ENCODE data around the gene FYCO1.

FYCO1 gene

DNA sequence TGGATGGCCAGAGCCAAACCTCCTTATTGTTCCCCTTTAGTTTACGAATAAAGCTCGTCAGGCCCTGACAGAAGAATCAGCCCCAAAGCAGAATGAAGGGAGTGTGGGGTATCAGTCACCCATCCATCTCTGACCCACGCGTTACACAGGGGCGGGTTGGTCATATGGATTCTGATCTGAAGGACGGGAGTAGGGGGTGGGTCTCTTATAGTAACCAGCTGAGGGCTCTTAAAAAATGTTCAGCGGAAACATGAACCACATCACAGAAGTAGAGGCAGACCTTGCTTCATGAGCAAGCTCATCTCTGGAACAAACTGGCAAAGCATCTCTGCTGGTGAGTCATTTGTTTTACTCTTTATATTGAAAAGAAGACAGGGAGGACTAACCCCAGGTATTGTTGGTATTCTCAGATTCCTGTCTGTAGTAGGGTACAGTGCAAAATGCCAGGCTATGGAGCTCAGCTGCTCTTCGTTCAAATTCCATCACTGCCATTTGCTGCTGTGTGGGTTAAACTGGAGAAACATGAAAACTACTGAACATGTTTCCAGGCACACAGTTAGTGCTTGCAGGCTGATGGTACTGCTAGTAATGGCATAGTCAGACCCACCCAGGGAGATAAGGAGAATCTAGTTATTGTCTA, 52.3 kb downstream of the FYCO1 start, which contains the start of gene CXCR6:
CXCR6 (plus strand) TSS at position 258 of the 640 bp plus-strand sequence. CDS start 3,018 bp downstream, outside the sequence.
- DNase-seq (ENCODE audit: low read depth), result no peak

DNA sequence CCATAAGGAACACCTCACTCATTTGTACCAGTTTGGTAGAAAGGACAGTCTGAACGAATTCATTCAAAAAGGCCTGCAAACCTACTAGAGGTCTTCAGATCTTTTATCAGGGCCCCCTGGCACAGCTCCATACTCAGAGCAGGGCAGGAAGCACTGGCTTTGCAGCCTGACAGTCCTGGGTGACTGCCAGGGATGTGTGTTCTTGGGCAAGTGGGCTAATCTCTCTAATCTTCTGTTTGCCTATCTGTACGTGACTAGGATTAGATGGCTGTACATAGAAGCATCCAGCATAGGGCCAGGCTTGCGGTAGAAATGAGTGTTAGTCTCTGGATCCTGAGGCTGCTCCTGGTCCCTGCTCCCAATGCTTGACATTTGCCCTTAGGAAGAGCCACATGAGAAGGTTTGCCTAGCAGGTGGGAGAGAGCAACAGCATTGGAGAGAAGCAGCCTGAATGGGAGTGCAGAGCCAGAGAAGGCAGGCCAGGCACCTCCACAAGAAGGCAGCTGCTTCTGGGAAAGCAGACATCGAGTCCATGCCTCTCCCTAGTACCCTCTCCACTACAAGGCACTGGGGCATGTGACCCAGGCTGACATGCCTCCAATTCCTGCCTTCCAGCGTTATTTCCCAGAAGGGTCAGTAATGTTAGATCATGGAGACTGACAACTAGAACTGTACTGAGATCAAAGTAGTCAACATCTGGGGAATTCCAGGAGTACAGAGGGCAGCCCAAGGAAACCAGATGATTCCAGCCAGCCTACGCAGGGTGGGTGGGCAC, 53.4 kb downstream of the FYCO1 start:
- DNase-seq (ENCODE audit: low read depth), result no peak

DNA sequence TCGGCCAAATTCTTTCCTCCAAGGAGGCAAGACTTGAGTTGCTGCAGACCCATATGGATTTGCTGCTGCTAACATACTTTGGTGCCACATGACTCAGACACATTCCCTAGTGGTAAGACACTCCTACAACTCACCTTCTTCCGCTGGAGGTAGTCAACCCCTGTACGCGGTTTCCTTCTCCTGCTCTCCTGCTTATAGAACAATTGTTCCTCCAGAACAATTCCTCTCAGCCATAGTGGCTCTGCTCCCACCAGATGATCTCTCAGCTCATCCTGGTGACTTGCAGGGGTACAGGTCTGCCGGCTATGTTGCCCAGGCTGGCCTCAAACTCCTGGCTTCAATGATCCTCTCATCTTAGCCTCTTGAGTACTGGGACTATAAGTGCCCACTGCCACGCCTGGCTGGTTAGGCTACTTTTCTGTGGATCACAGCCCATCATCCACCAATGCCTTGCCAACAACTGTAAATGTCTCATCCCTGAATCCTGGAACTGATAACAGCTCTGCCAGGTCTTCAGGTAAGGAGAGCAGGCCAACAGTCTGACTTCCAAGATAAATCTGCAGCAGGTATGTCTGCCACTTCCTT, 54.8 kb downstream of the FYCO1 start:
- no peak for DNase-seq (ENCODE audit: low read depth)

DNA sequence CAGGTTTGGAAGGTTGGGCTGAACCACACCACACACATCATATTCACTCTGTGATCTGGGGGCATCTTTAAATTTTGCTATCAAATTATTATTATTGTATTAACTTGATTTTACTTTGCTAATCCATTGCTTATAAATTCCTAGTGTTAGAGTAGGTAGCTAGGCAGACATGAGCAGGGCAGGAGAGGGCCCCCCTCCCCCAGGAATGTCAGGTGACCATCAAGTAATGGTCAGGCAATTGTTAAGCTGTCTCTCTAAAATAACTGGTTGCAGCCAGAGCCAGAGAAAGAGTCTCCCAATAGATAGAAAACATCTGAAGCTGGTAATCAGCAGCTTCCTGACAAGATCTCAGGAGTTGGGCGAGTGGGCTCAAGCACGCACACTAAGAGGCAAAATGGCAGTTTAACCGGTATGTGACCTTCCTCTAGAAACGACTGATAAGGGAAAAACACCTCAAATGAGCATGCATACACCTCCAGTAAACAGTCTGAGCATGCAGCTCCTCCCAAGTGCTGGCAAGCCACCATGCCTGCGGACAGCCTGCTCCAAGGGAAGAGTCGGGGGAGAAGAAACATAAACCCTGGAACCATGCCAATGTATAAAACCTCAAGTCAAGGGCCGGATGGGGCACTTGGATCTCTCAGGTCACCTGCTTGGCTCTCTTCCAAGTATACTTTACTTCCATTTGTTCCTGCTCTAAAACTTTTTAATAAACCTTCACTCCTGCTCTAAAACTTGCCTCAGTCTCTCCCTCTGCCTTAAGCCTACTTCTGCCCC, 55.4 kb downstream of the FYCO1 start:
- DNase-seq (ENCODE audit: low read depth), result no peak

DNA sequence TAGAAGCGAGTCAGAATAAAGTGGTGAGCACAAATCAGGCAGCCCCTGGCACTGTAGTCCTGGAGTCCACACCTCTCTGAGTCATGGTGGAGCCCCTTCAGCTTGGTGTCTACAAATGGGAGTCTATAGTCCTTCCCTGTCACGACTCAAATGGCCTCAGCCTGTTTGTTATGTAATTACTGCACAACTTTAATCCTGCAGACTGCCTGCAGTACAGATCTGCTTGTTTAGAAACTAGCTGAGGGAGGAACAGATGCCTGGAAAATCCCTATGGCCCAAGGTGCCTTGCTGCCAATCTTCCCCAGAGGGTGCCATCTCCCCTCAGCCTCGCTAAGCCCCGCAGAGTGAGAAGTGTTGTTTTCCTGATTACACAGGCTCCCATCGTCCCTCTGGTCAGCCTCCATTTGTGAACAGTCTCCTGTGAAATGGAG, 56.3 kb downstream of the FYCO1 start:
- DNase-seq (ENCODE audit: low read depth), result no peak

DNA sequence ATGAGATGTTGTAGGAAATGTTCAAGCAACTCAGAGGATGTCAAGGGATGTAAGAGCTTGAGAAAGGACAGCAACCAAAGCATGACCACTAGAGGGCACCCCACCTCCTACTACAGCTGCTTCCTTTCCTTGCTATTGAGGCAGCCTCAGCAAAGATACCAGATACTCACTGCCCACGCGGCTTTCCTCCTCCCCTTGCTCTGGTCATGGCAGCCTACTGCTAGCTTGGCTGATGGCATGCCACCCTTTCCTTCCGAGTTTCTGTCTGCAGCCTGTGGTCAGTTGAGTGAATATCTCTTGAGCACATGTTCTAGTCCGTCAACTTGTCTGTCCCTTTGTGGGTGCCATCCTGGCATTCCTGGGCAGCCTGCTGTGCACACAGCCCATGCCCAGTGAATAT, 56.8 kb downstream of the FYCO1 start:
- peak; percentile 71 for DNase-seq (ENCODE audit: low read depth)

DNA sequence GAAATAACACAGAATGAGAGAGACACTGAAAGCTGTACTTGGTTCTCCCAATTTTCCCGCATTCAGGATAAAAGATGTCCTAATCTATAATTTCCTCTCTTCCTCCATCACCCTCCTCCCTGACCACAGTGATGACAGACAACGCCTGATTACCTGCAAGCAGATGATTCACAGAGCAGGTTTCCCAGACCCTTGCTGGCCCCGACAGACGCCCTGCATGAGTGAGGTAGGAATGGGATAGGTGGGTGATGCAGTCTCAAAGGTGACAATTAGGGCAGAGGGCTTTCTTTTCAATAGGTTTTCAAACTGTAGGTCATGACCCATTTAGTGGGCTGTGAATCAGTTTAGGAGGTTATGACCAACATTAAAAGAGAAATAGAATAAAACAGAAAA, 57.6 kb downstream of the FYCO1 start:
- DNase-seq (ENCODE audit: low read depth), result no peak

DNA sequence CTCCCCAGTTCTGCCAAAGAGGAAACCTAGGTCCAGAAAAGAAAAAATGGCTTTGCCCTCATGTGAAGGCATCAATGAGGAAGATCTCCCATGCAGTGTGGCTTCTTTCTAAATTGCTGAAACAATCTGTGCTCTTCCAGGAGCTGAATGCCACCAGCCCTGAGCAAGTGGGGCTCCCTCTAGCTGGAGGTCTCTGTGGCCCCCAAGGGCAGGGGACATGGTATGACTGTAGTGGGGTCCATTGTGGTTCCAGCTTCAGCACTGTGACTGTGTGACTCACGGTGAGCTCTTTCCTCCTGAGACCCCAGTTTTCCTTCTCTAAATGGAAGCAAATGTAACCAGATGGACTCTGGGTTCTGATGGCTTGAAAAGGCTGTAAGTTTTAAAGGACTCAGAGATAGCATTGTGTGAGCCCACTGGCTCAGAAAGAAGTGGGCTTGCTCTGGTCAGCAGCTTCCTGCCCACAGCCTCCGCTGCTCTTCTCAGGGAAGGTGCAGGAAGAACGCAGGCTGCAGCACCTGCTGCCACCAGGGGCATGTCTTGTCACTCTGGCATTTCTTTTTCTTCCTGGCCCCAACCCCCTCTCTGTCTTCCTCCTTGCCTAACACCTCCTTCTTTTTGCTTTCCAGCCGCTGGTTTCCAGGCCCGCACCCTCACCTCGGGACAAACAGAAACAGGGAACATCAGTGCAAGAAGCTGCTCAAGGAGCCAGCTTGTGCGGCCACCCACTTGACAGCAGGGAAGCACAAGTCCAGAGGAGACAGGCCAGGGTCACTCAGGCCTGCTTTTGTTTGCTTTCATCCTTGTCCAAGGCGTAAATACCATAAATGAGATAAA, 58.2 kb downstream of the FYCO1 start:
- no peak for DNase-seq (ENCODE audit: low read depth)

DNA sequence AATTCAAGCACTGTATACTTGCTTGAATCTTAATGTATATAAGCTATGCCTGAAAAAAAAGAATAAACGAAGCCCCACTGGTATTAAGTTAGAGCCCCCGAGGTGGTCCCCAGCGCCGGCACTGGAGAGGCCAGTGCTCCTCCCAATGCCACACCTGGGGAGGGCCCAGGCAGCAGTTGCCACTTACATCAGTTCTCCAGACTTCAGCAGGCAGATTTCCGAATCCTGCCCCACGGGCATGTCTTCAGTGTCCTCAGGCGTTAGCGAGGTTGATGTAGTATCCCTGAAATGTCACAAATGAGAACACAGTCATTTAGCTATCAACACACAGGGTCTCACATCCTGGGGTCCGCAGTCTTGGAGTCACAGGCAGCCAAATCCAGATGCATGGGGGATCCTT, 59.4 kb downstream of the FYCO1 start:
- no peak for DNase-seq (ENCODE audit: low read depth)

DNA sequence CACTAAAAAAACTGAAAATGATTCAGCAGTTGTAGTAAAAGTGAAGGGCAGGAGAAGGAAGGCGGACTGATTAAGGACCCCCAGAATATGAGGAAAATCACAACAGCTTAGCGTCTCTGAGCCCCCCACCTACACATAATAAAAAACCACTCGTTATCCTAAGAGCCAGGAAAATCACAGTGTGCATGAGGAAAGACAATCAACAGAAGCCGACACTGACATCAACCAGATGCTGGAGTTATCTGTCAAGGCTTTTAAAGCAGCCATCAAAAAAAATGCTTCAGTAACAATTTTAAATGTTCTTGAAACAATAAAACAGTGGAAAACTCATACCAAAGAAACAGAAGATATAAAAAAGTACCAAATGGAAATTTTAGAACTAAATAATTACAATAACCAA, 62.0 kb downstream of the FYCO1 start:
- no peak for DNase-seq (ENCODE audit: low read depth)

DNA sequence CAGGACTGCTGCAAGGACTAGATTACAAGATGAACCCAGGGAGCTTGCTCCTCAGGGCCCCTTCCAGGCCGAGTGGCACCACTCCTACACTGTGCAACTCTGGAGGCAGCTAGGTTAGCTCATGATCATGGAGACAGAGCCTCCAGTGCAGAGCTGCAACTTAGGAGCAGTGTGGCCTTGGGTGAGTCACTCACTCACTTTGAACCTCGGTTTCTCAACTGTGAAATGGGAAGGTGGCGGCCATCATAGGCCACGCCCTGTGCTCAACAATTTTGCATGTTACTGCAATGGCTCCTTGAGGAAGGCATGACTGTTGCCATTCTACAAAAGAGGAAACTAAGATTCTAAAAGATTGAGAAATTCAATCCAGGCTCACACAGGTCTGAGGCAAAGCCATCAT, 63.5 kb downstream of the FYCO1 start:
- no peak for DNase-seq (ENCODE audit: low read depth)

DNA sequence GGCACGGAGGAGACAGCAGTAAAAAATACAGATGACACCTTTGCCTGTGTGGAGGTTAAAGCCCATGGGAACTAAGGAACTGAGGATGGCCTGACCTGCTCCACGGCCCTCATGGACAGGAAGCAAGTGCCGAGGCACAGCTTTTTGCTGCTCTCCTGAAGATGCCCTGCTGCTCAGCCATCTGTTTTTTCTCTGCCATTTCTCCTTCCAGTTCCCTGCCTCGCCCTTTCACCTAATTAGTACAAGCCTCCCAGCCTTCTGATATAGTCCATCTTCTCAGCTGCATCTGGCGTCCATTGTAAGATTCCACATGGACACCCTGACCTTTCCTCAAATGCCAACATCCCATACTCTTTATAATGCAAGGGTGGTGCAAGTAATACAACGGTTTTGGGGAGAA, 64.1 kb downstream of the FYCO1 start:
- DNase-seq (ENCODE audit: low read depth), result no peak

DNA sequence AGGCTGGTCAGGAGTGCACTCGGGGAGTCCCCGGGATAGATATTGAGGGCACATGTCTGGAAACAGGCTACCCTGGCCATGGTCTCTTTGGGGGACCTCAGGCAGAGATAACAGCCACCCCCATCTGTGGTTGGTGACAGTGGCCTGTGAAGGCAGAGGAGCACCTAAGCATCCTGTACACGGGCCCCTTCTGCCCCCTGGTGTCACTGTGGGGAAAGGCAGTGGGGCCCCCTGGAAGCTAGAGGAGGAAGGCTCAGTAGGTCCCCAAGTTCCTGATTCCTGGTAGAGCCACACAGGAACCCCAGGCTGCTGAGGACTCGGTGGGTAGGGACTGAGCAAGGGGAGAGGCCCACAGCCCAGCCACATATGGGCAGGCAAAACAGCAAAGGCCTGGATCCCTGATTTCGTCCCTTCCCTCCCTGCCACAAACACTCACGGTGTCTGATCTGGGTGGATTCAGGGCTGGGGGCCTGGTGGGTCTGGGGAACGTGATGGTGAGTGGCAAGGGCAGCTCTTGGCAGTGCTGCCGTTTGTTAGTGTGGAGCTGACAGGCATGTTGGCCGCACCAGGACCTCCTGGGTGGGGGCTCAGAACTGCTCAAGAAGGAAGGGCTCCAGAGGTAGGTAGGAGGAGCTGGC, 66.5 kb downstream of the FYCO1 start:
- DNase-seq (ENCODE audit: low read depth), result peak; percentile 43

DNA sequence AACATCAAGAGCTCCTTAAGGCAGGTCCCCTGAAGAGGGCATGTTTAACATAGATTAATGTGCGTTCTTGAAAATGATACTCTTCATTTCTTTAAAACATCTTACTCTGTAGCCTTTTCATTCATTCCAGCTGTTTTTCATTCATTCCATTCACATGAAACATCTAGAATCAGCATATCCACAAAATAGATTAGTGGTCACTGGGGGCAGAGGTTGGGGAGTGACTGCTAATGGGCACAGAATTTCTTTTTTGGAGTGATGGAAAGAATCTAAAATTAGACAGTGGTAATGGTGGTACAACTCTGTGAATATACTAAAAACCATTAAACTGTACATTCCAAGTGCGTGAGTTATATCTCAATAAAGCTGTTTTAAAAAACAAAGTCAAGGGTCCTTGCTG, 67.7 kb downstream of the FYCO1 start:
- no peak for DNase-seq (ENCODE audit: low read depth)

DNA sequence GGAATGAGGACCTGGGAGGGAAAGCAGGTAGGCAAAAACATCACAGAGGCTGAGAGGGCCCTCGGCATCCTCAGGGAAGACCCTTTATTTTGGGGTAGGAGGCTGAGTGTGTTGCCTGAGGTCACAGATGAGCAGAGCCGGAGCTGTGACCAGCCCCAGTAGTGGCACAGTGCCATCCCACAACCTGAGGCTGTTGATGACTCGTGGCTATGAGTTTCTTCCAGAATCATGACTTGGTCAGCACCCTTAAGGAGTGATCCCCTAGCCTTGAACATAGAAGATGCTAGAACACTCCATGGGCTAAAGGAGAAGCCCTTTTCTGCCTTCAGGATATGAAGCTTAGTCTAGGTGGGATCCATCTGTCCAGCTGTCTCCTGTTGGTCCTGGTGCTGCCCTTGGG, 71.9 kb downstream of the FYCO1 start:
- DNase-seq (ENCODE audit: low read depth), result no peak

DNA sequence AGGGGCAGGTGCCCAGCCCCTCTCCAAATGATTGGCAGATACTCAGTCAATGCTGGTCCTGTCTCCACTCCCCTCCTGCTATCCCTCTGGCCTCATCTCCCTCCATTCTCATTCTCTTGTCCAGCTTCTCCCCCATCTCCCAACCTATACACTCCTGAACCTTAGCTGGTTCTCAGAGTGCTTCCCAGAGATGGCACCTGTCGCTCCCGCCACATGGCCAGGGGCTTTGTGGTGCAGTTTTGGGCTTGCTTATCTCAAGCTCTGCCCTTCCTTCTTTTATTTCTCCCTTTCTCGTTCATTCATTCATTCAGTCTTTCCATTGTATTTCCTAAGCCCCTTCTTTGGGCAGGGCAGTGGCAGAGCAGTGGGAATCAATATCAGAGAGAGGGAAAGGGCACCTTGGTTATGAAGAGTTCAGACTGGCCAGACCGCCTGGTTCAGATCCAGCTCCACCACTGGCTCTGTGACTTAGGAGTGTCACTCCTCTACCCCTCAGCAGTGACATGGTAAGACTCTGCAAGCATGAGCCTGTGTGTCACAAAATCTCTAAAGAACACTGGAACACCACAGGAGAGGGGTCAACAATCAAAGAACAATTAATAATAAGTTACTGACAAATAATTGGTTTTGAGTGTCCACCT, 72.6 kb downstream of the FYCO1 start:
- DNase-seq (ENCODE audit: low read depth), result no peak

DNA sequence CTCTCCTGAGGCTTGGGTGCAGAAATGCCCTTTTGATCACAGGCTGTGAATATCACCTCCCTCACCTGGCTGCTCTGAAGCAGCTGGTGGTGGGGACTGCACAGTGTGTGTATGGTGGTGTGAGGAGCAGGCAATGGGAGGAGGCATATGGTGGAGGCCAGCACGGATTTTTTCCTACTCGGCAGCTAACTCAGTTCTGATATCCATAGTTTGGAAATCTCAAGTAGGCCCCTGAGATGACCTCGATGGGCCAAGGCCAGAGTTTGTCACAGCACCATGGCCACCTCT, 73.6 kb downstream of the FYCO1 start:
- DNase-seq (ENCODE audit: low read depth), result no peak

DNA sequence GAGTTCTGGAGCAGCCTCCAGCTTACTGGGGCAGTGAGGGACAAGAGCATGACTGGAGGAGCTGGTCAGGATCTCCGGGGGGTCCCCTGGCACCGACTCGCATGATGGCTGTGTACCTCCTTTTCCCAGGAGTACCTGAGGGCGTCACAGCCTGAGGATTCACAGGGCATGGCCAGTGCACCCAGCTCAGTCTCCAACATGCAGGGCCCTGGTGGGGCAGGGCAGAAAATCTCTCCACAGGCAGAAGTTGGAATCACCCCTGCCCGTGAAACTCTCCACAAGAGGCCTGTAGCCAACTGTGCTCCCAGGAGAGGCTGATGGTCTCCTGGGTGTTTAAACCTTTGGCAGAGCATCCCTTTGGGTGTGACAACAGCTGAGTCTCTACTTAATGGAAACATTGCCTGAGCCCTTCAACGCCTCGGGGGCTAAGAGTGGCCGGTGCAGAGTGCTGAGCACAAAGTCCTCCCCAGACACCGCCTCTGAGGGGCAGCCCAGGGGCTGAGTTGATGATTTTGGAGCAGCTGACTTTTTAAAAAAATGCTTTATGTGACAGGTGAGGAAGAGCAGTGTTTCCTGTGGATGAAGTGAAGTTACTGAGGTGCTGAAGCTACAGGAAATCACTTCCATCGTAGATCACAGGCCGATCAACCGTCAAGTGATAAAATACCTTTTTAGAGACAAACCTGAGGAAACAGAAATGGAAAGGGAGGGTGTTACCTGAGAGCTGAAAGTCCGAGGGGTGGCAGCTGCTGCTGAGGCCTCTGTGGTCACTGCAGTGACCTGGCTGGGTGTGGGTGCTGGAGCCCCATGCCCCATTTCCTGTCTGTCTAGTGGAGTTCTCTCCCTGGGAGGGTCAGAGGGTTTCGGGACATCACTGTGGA, 74.2 kb downstream of the FYCO1 start:
- no peak for DNase-seq (ENCODE audit: low read depth)

DNA sequence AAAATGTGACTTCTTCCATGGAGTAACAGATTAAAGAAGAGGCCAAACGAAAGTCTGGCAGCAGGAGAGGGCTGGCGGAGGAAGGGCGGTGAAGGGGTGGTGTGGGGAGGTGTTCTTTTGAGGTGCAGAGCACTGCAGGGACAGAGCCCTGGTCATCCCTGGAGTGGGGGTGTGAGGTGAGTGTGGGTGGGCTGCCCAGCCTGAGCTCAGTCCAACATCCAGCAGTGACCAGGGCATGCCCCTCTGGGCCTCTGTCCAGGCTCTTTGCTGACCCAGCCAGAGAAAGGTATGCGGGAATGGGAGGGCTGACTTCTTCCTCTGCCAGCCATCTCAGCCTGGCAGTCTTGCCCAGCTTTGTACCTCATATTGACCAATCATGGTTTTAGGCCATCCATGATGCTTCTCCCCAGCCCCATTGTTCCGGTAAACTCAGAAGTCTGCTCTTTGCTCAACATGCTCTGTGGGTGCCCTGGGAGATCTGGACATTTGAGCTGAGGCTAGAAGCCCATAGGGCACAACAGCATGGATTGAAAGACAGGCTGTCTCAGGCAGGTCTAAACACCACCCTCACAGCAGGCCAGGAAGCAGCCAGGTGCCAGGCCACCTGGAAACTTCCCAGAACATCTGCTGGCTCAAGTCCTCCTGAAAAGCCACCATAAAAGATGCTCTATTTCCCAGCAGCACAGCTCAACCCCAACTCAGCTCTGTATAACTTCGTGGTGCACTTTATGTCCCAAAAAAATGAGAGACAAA, 78.3 kb downstream of the FYCO1 start:
- no peak for DNase-seq (ENCODE audit: low read depth)
